ENCODE results near the gene RALGPS2.

- TF ChIP-seq EP300 (IDR thresholded peaks at IDR 0.05; ENCODE audit: borderline replicate concordance in 1 of 2, low read depth in 2 of 2, low read length in 2 of 2) = no peak
- TF ChIP-seq CTCF (IDR thresholded peaks at IDR 0.05; ENCODE audit: control extremely low read depth in 1 of 3, insufficient read depth in 1 of 3, low read depth in 1 of 3, low read length in 3 of 3) = no peak
- no peak for TF ChIP-seq TEAD4 (IDR thresholded peaks at IDR 0.05; ENCODE audit: low read depth, low read length)
- no peak for TF ChIP-seq SRF (IDR thresholded peaks at IDR 0.05; ENCODE audit: low read depth, low read length)
Measured at GRCh38 chr1:178684542-178685000, 40.5 kb upstream of the RALGPS2 start.
